ENCODE results near the gene CD300LF. TPM values are rescaled to one million over a fixed set of nuclear protein-coding genes. Genes with fewer than 3 reads are reported as not detected.

CD300LF gene
- total RNA-seq, 1 experiment from 2014 or later, result 2.4 TPM

- H3K9me3 ChIP-seq, result no peaks in the 10 kb centered on the region
- Mint-ChIP-seq H3K4me1 (ENCODE audit: low read depth, unreplicated experiment) (peaks cover 57% of the 10 kb centered on the region), H3K27me3 (ENCODE audit: insufficient read depth, unreplicated experiment) (no peaks in the 10 kb centered on the region), H3K9me3 (ENCODE audit: unreplicated experiment) (peaks cover 10% of the 10 kb centered on the region), H3K36me3 (ENCODE audit: insufficient read depth, unreplicated experiment) (peaks cover 60% of the 10 kb centered on the region), H3K4me3 (ENCODE audit: unreplicated experiment) (no peak overlapping the region), H3K27ac (ENCODE audit: unreplicated experiment) (peak overlapping the region; percentile 25)
- peaks cover 58% of the 10 kb centered on the region for H3K4me1 ChIP-seq
- POLR2A ChIA-PET, result interaction anchor here (0.7 kb wide), 1 partner anchor 92 kb away, joined by 3 read pairs; no protein-coding TSS in a partner anchor
- TF ChIP-seq, protein P1, sequence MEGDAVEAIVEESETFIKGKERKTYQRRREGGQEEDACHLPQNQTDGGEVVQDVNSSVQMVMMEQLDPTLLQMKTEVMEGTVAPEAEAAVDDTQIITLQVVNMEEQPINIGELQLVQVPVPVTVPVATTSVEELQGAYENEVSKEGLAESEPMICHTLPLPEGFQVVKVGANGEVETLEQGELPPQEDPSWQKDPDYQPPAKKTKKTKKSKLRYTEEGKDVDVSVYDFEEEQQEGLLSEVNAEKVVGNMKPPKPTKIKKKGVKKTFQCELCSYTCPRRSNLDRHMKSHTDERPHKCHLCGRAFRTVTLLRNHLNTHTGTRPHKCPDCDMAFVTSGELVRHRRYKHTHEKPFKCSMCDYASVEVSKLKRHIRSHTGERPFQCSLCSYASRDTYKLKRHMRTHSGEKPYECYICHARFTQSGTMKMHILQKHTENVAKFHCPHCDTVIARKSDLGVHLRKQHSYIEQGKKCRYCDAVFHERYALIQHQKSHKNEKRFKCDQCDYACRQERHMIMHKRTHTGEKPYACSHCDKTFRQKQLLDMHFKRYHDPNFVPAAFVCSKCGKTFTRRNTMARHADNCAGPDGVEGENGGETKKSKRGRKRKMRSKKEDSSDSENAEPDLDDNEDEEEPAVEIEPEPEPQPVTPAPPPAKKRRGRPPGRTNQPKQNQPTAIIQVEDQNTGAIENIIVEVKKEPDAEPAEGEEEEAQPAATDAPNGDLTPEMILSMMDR (IDR thresholded peaks at IDR 0.05; ENCODE audit: insufficient read depth in 1 of 2, low read depth in 1 of 2, low read length in 1 of 2, severe bottlenecking in 1 of 2, unreplicated experiment in 1 of 2), result no peak
- H3K36me3 ChIP-seq (ENCODE audit: control insufficient read depth, insufficient read depth, low read length), result peaks cover 5% of the 10 kb centered on the region
- no peaks in the 10 kb centered on the region for H3K27me3 ChIP-seq (replicated peaks; ENCODE audit: control insufficient read depth, insufficient read depth, low read length)
- no peak for DNase-seq
- no TSS peak for BruUV-seq (replicated peaks)
- intact Hi-C loops (cut with micrococcal nuclease; ENCODE audit: unreplicated experiment), result no loop called here
- H3K4me3 ChIP-seq (ENCODE audit: low read depth, low read length), result no peak overlapping the region
- CTCF ChIA-PET, result no interaction called here
Observed at GRCh38 chr17:74754832-74755231, 42.1 kb upstream of the CD300LF start.

DNA sequence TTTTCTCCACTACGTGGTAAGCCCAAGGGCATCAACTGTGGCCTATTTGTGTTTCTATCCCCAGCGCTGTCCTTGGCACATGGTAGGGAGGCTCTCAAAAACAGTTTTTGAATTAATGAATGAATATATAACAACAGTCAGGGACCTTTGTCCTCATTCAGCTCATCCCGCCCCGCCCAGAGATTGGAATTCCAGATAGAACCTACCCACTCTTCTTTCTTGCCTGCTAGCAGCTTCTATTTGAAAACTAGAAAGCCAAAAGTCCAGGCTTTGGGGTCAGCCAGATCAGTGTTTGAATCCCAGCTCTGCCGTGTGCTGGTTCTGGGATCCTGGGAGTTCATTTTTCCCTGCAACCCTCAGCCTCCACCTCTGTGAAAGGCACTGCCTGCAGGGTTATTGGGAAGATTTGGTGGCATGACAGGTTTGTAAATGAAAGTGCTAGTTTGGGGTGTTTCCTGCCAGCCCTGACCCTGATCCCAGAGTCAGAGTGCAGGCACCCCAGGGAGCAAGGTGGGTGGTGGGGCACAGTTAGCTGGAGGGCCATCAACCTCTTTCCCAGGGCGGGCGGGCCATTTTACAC, 40.2 kb upstream of the CD300LF start:
- H3K9me3 Mint-ChIP-seq (ENCODE audit: unreplicated experiment), result peaks cover 10% of the 10 kb centered on the region
- intact Hi-C loops (cut with micrococcal nuclease; ENCODE audit: unreplicated experiment), result no loop called here
- TF ChIP-seq, protein P1 (IDR thresholded peaks at IDR 0.05; ENCODE audit: insufficient read depth in 1 of 2, low read depth in 1 of 2, low read length in 1 of 2, severe bottlenecking in 1 of 2, unreplicated experiment in 1 of 2), result no peak
- Histone ChIP-seq H3K4me1 (peaks cover 40% of the 10 kb centered on the region), H3K36me3 (ENCODE audit: control insufficient read depth, insufficient read depth, low read length) (peaks cover 8% of the 10 kb centered on the region), H3K27me3 (replicated peaks; ENCODE audit: control insufficient read depth, insufficient read depth, low read length) (no peaks in the 10 kb centered on the region), H3K4me3 (ENCODE audit: low read depth, low read length) (no peak overlapping the region), H3K9me3 (no peaks in the 10 kb centered on the region)
- POLR2A ChIA-PET, result interaction anchor here (0.5 to 0.6 kb wide), 2 partner anchors 98 to 181 kb away, joined by 7 to 13 read pairs; no protein-coding TSS in a partner anchor
- no TSS peak for BruUV-seq (replicated peaks)
- DNase-seq, result no peak
- peak overlapping the region; percentile 88 for H3K27ac Mint-ChIP-seq (ENCODE audit: unreplicated experiment)
- H3K4me1 Mint-ChIP-seq (ENCODE audit: low read depth, unreplicated experiment), result peaks cover 42% of the 10 kb centered on the region
- peaks cover 59% of the 10 kb centered on the region for H3K36me3 Mint-ChIP-seq (ENCODE audit: insufficient read depth, unreplicated experiment)
- no peaks in the 10 kb centered on the region for H3K27me3 Mint-ChIP-seq (ENCODE audit: insufficient read depth, unreplicated experiment)
- H3K4me3 Mint-ChIP-seq (ENCODE audit: unreplicated experiment), result peak overlapping the region; percentile 46
- CTCF ChIA-PET, result interaction anchor here (0.9 kb wide), 1 partner anchor 96 kb away, joined by 3 read pairs; no protein-coding TSS in a partner anchor

DNA sequence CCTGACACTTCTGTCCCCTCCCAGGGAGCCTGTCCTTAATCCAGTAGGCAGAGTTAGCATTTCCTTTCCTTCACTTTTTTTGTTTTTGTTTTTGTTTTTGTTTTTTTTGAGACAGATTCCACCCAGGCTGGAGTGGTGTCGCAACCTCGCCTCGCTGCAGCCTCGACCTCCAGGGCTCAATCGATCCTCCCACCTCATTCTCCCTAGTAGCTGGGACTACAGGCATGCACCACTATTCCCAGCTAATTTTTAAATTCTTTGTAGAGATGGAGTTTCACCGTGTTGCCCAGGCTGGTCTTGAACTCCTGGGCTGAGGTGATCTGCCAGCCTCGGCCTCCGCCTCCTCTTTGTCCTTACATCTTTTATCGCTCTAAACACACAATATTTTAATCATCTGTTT, 39.7 kb upstream of the CD300LF start:
- Mint-ChIP-seq H3K4me3 (ENCODE audit: unreplicated experiment) (peak overlapping the region; percentile 46), H3K36me3 (ENCODE audit: insufficient read depth, unreplicated experiment) (peaks cover 59% of the 10 kb centered on the region), H3K27ac (ENCODE audit: unreplicated experiment) (peak overlapping the region; percentile 88), H3K27me3 (ENCODE audit: insufficient read depth, unreplicated experiment) (no peaks in the 10 kb centered on the region), H3K9me3 (ENCODE audit: unreplicated experiment) (peaks cover 10% of the 10 kb centered on the region), H3K4me1 (ENCODE audit: low read depth, unreplicated experiment) (peaks cover 40% of the 10 kb centered on the region)
- ChIA-PET CTCF (interaction anchor here (0.9 kb wide), 1 partner anchor 95 kb away, joined by 3 read pairs; no protein-coding TSS in a partner anchor), POLR2A (interaction anchor here (0.5 kb wide), 1 partner anchor 182 kb away, joined by 13 read pairs; no protein-coding TSS in a partner anchor)
- BruUV-seq (replicated peaks), result no TSS peak
- no peak for DNase-seq
- TF ChIP-seq, protein P1 (IDR thresholded peaks at IDR 0.05; ENCODE audit: insufficient read depth in 1 of 2, low read depth in 1 of 2, low read length in 1 of 2, severe bottlenecking in 1 of 2, unreplicated experiment in 1 of 2), result no peak
- intact Hi-C loops (cut with micrococcal nuclease; ENCODE audit: unreplicated experiment), result no loop called here
- Histone ChIP-seq H3K4me1 (peaks cover 40% of the 10 kb centered on the region), H3K9me3 (no peaks in the 10 kb centered on the region), H3K27me3 (replicated peaks; ENCODE audit: control insufficient read depth, insufficient read depth, low read length) (no peaks in the 10 kb centered on the region), H3K4me3 (ENCODE audit: low read depth, low read length) (no peak overlapping the region), H3K36me3 (ENCODE audit: control insufficient read depth, insufficient read depth, low read length) (peaks cover 8% of the 10 kb centered on the region)
